ENCODE results near the gene FRA10AC1.

FRA10AC1 gene

GRCh38 chr10:93667795-93668194 is 34.6 kb downstream of the FRA10AC1 start:
- no peak for TF ChIP-seq CTCF (IDR thresholded peaks at IDR 0.05; ENCODE audit: extremely low read depth, missing control alignments)
- DNase-seq (ENCODE audit: low spot score): no peak

GRCh38 chr10:93666030-93666429 is 36.4 kb downstream of the FRA10AC1 start:
- no peak for TF ChIP-seq CTCF (IDR thresholded peaks at IDR 0.05; ENCODE audit: extremely low read depth, missing control alignments)

GRCh38 chr10:93657757-93658156 is 44.6 kb downstream of the FRA10AC1 start:
- no peak for DNase-seq (ENCODE audit: low spot score)
- TF ChIP-seq CTCF (IDR thresholded peaks at IDR 0.05; ENCODE audit: extremely low read depth, missing control alignments): no peak

More at GRCh38 chr10:93666030-93666429, 36.4 kb downstream of the FRA10AC1 start:
- DNase-seq (ENCODE audit: low spot score): no peak

- no peak for TF ChIP-seq CTCF (IDR thresholded peaks at IDR 0.05; ENCODE audit: extremely low read depth, missing control alignments)
- no peak for DNase-seq (ENCODE audit: low spot score)
These were observed 46.2 kb downstream of the FRA10AC1 start for GRCh38 chr10:93656155-93656554.

GRCh38 chr10:93654201-93654600 is 48.2 kb downstream of the FRA10AC1 start:
- DNase-seq (ENCODE audit: low spot score): no peak
- TF ChIP-seq CTCF (IDR thresholded peaks at IDR 0.05; ENCODE audit: extremely low read depth, missing control alignments): no peak

GRCh38 chr10:93652857-93653256 is 49.5 kb downstream of the FRA10AC1 start:
- DNase-seq (ENCODE audit: low spot score): no peak
- no peak for TF ChIP-seq CTCF (IDR thresholded peaks at IDR 0.05; ENCODE audit: extremely low read depth, missing control alignments)

- no peak for TF ChIP-seq CTCF (IDR thresholded peaks at IDR 0.05; ENCODE audit: extremely low read depth, missing control alignments)
- no peak for DNase-seq (ENCODE audit: low spot score)
These were observed 62.6 kb downstream of the FRA10AC1 start for GRCh38 chr10:93639791-93640190.
